ENCODE measurements around the gene ME1.
"Not testable (repeated sequence)": the region's sequence is repeated elsewhere in the genome, so short reads cannot be mapped to it uniquely, and the experiment has no call there.

The ME1 gene

GRCh38 chr6:83430611-83431544 is at the start of gene ME1:
Gene ME1 (minus strand): TSS chr6:83431051. CDS start chr6:83430954, 97 bp downstream.
- peak; percentile 40 for DNase-seq (ENCODE audit: low read depth)

- no peak for DNase-seq (ENCODE audit: low read depth)
These were observed 49.6 kb upstream of the ME1 start for GRCh38 chr6:83480470-83480869.

- DNase-seq (ENCODE audit: low read depth) = no peak
These were observed 48.5 kb upstream of the ME1 start for GRCh38 chr6:83479389-83479788.

- no peak for DNase-seq (ENCODE audit: low read depth)
These were observed 46.1 kb upstream of the ME1 start for GRCh38 chr6:83476971-83477370.

- no peak for DNase-seq (ENCODE audit: low read depth)
These were observed 43.5 kb upstream of the ME1 start for GRCh38 chr6:83474309-83474708.

- DNase-seq (ENCODE audit: low read depth) = no peak
These were observed 41.9 kb upstream of the ME1 start for GRCh38 chr6:83472767-83473166.

- DNase-seq (ENCODE audit: low read depth) = no peak
These were observed 39.7 kb upstream of the ME1 start for GRCh38 chr6:83470587-83470986.

GRCh38 chr6:83470001-83470400 is 39.1 kb upstream of the ME1 start:
- DNase-seq (ENCODE audit: low read depth) = no peak

GRCh38 chr6:83467620-83468036 is 36.8 kb upstream of the ME1 start:
- no peak for DNase-seq (ENCODE audit: low read depth)

GRCh38 chr6:83466328-83466727 is 35.5 kb upstream of the ME1 start:
- no peak for DNase-seq (ENCODE audit: low read depth)

GRCh38 chr6:83464381-83465140 is 33.7 kb upstream of the ME1 start:
- no peak for DNase-seq (ENCODE audit: low read depth)

GRCh38 chr6:83463886-83464285 is 33.0 kb upstream of the ME1 start:
- no peak for DNase-seq (ENCODE audit: low read depth)

GRCh38 chr6:83462524-83462923 is 31.7 kb upstream of the ME1 start:
- no peak for DNase-seq (ENCODE audit: low read depth)

- no peak for DNase-seq (ENCODE audit: low read depth)
These were observed 30.6 kb upstream of the ME1 start for GRCh38 chr6:83461438-83461837.

- DNase-seq (ENCODE audit: low read depth) = no peak
These were observed 28.8 kb upstream of the ME1 start for GRCh38 chr6:83459663-83460062.

- not testable (repeated sequence) for DNase-seq (ENCODE audit: low read depth)
These were observed 19.2 kb upstream of the ME1 start for GRCh38 chr6:83450015-83450414.

GRCh38 chr6:83444086-83444699 is 13.3 kb upstream of the ME1 start:
- DNase-seq (ENCODE audit: low read depth) = not testable (repeated sequence)

- no peak for DNase-seq (ENCODE audit: low read depth)
These were observed 12.7 kb upstream of the ME1 start for GRCh38 chr6:83443516-83443915.

GRCh38 chr6:83442752-83443151 is 11.9 kb upstream of the ME1 start:
- no peak for DNase-seq (ENCODE audit: low read depth)

- no peak for DNase-seq (ENCODE audit: low read depth)
These were observed 8.3 kb upstream of the ME1 start for GRCh38 chr6:83439201-83439600.

- DNase-seq (ENCODE audit: low read depth) = no peak
These were observed 5.8 kb upstream of the ME1 start for GRCh38 chr6:83436674-83437073.

- DNase-seq (ENCODE audit: low read depth) = no peak
These were observed 2.3 kb upstream of the ME1 start for GRCh38 chr6:83433177-83433576.

GRCh38 chr6:83432636-83433035 is 1.8 kb upstream of the ME1 start:
- DNase-seq (ENCODE audit: low read depth) = no peak
